ENCODE measurements around the gene USP25. TPM values are rescaled to one million over a fixed set of nuclear protein-coding genes. Genes with fewer than 3 reads are reported as not detected.

USP25 gene
- total and polyA plus RNA-seq, 2 experiments from 2014 or later, result 11.8 to 49.2 TPM

GRCh38 chr21:15751037-15751436, 21.3 kb downstream of the USP25 start:
- H3K36me3 ChIP-seq (ENCODE audit: insufficient read depth), result no peaks in the 10 kb centered on the region
- peaks cover 2% of the 10 kb centered on the region for H3K27me3 Mint-ChIP-seq (ENCODE audit: insufficient read depth, low read depth, poor library complexity)
- H3K4me2 ChIP-seq, result no peak overlapping the region
- no peaks in the 10 kb centered on the region for H3K27me3 ChIP-seq (ENCODE audit: insufficient read depth)
- no peak overlapping the region for H3K4me3 ChIP-seq
- no peaks in the 10 kb centered on the region for H3K9me2 ChIP-seq (ENCODE audit: insufficient read depth)
- H2AFZ ChIP-seq, result no peak overlapping the region
- no peaks in the 10 kb centered on the region for H3F3A ChIP-seq (replicated peaks; ENCODE audit: low read depth)
- no peak for DNase-seq (ENCODE audit: low spot score)
- no peak overlapping the region for H3K27ac ChIP-seq (ENCODE audit: low read depth)
- H3K27ac Mint-ChIP-seq, result peak overlapping the region; percentile 60; the same call in 1 of the 2 replicates
- no peak overlapping the region for H3K4me3 Mint-ChIP-seq
- H3K4me1 Mint-ChIP-seq, result peaks cover 61% of the 10 kb centered on the region
- peaks cover 12% of the 10 kb centered on the region for H4K20me1 ChIP-seq (replicated peaks; ENCODE audit: insufficient read depth)
- H3K9me3 Mint-ChIP-seq, result no peaks in the 10 kb centered on the region
- ATAC-seq, result no peak
- peaks cover 93% of the 10 kb centered on the region for H3K79me2 ChIP-seq (replicated peaks; ENCODE audit: insufficient read depth)
- TF ChIP-seq POLR2AphosphoS5 (IDR thresholded peaks at IDR 0.05; ENCODE audit: low read depth), result no peak
- peaks cover 4% of the 10 kb centered on the region; the same call in 2 of the 3 replicates for H3K36me3 Mint-ChIP-seq (ENCODE audit: low read depth)
- peaks cover 31% of the 10 kb centered on the region for H3K4me1 ChIP-seq (ENCODE audit: insufficient read depth)

GRCh38 chr21:15751546-15751945, 21.8 kb downstream of the USP25 start:
- Histone ChIP-seq H3K4me3 (no peak overlapping the region), H3K27me3 (ENCODE audit: insufficient read depth) (no peaks in the 10 kb centered on the region), H3K4me1 (ENCODE audit: insufficient read depth) (peaks cover 36% of the 10 kb centered on the region), H3K4me2 (no peak overlapping the region), H3F3A (replicated peaks; ENCODE audit: low read depth) (no peaks in the 10 kb centered on the region), H3K27ac (ENCODE audit: low read depth) (no peak overlapping the region), H3K79me2 (replicated peaks; ENCODE audit: insufficient read depth) (peaks cover 93% of the 10 kb centered on the region), H3K9me2 (ENCODE audit: insufficient read depth) (no peaks in the 10 kb centered on the region), H2AFZ (no peak overlapping the region), H4K20me1 (replicated peaks; ENCODE audit: insufficient read depth) (peaks cover 12% of the 10 kb centered on the region), H3K36me3 (ENCODE audit: insufficient read depth) (no peaks in the 10 kb centered on the region)
- no peak overlapping the region for H3K27ac Mint-ChIP-seq
- DNase-seq (ENCODE audit: low spot score) (no peak), ATAC-seq (no peak)
- peaks cover 63% of the 10 kb centered on the region for H3K4me1 Mint-ChIP-seq
- peaks cover 5% of the 10 kb centered on the region; the same call in 2 of the 3 replicates for H3K36me3 Mint-ChIP-seq (ENCODE audit: low read depth)
- no peak overlapping the region for H3K4me3 Mint-ChIP-seq
- TF ChIP-seq JUNB (IDR thresholded peaks at IDR 0.05; ENCODE audit: unreplicated experiment) (no peak), REST (IDR thresholded peaks at IDR 0.05; ENCODE audit: unreplicated experiment) (no peak), ETS1 (IDR thresholded peaks at IDR 0.05) (no peak)
- peaks cover under 1% of the 10 kb centered on the region; the same call in 1 of the 3 replicates for H3K9me3 Mint-ChIP-seq
- H3K27me3 Mint-ChIP-seq (ENCODE audit: insufficient read depth, low read depth, poor library complexity), result peaks cover 2% of the 10 kb centered on the region

GRCh38 chr21:15752763-15753407, 23.1 kb downstream of the USP25 start:
- no peaks in the 10 kb centered on the region for H3K9me2 ChIP-seq (ENCODE audit: insufficient read depth)
- peak overlapping the region; percentile 92 for H3K27ac Mint-ChIP-seq
- no peak overlapping the region for H2AFZ ChIP-seq
- H3K4me2 ChIP-seq, result no peak overlapping the region
- no peak overlapping the region for H3K4me3 ChIP-seq
- H3K27me3 ChIP-seq (ENCODE audit: insufficient read depth), result no peaks in the 10 kb centered on the region
- H3K4me1 Mint-ChIP-seq, result peaks cover 72% of the 10 kb centered on the region
- TF ChIP-seq NANOG (IDR thresholded peaks at IDR 0.05; ENCODE audit: borderline replicate concordance) (peak; percentile 49; the same call in 1 of the 2 replicates), CREB1 (CRISPR knock-in tag; IDR thresholded peaks at IDR 0.05; ENCODE audit: low read depth) (peak; percentile 90), POLR2AphosphoS5 (IDR thresholded peaks at IDR 0.05; ENCODE audit: low read depth) (0 out of 2 replicates have a peak, but pooled peaks have one; percentile 24), ZNF114 (CRISPR knock-in tag; IDR thresholded peaks at IDR 0.05) (peak; percentile 20; the same call in 1 of the 2 replicates), REST (IDR thresholded peaks at IDR 0.05; ENCODE audit: unreplicated experiment) (no peak), EZH2phosphoT487 (IDR thresholded peaks at IDR 0.05; ENCODE audit: unreplicated experiment) (no peak), ZNF331 (CRISPR knock-in tag; IDR thresholded peaks at IDR 0.05; ENCODE audit: low read depth) (no peak), JUNB (IDR thresholded peaks at IDR 0.05; ENCODE audit: unreplicated experiment) (no peak)
- peaks cover 38% of the 10 kb centered on the region for H3K4me1 ChIP-seq (ENCODE audit: insufficient read depth)
- ATAC-seq (peak; percentile 96), DNase-seq (ENCODE audit: low spot score) (peak; percentile 99)
- peaks cover 93% of the 10 kb centered on the region for H3K79me2 ChIP-seq (replicated peaks; ENCODE audit: insufficient read depth)
- H3K27ac ChIP-seq (ENCODE audit: low read depth), result peak overlapping the region; percentile 81
- H3F3A ChIP-seq (replicated peaks; ENCODE audit: low read depth), result no peaks in the 10 kb centered on the region
- no peaks in the 10 kb centered on the region for H3K36me3 ChIP-seq (ENCODE audit: insufficient read depth)
- peaks cover 19% of the 10 kb centered on the region for H3K36me3 Mint-ChIP-seq (ENCODE audit: low read depth)
- peaks cover 2% of the 10 kb centered on the region for H3K27me3 Mint-ChIP-seq (ENCODE audit: insufficient read depth, low read depth, poor library complexity)
- H3K9me3 Mint-ChIP-seq, result peaks cover 11% of the 10 kb centered on the region
- peaks cover 12% of the 10 kb centered on the region for H4K20me1 ChIP-seq (replicated peaks; ENCODE audit: insufficient read depth)
- peak overlapping the region; percentile 53 for H3K4me3 Mint-ChIP-seq

Data from GM23338 (cell line).